ENCODE results near the gene MACROD2.
A peak's percentile ranks its signal among the peaks of the same experiment; 100 is the strongest.

MACROD2 gene

GRCh38 chr20:14611479-14611878, 616.2 kb downstream of the MACROD2 start:
- TF ChIP-seq, protein P1, sequence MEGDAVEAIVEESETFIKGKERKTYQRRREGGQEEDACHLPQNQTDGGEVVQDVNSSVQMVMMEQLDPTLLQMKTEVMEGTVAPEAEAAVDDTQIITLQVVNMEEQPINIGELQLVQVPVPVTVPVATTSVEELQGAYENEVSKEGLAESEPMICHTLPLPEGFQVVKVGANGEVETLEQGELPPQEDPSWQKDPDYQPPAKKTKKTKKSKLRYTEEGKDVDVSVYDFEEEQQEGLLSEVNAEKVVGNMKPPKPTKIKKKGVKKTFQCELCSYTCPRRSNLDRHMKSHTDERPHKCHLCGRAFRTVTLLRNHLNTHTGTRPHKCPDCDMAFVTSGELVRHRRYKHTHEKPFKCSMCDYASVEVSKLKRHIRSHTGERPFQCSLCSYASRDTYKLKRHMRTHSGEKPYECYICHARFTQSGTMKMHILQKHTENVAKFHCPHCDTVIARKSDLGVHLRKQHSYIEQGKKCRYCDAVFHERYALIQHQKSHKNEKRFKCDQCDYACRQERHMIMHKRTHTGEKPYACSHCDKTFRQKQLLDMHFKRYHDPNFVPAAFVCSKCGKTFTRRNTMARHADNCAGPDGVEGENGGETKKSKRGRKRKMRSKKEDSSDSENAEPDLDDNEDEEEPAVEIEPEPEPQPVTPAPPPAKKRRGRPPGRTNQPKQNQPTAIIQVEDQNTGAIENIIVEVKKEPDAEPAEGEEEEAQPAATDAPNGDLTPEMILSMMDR (IDR thresholded peaks at IDR 0.05; ENCODE audit: low read depth, low read length, missing control alignments), result no peak
- no peak overlapping the region for H3K4me3 ChIP-seq (ENCODE audit: low read depth, low read length)
- DNase-seq (ENCODE audit: low read depth), result no peak
- in situ Hi-C loops (cut with HindIII; ENCODE audit: low sequenced_read_pairs), result no loop called here

- no peak for DNase-seq (ENCODE audit: low read depth)
- TF ChIP-seq, protein P1 (IDR thresholded peaks at IDR 0.05; ENCODE audit: low read depth, low read length, missing control alignments), result no peak
- H3K4me3 ChIP-seq (ENCODE audit: low read depth, low read length), result no peak overlapping the region
- in situ Hi-C loops (cut with HindIII; ENCODE audit: low sequenced_read_pairs), result no loop called here
These were observed 617.1 kb downstream of the MACROD2 start for GRCh38 chr20:14612391-14612790.

DNA sequence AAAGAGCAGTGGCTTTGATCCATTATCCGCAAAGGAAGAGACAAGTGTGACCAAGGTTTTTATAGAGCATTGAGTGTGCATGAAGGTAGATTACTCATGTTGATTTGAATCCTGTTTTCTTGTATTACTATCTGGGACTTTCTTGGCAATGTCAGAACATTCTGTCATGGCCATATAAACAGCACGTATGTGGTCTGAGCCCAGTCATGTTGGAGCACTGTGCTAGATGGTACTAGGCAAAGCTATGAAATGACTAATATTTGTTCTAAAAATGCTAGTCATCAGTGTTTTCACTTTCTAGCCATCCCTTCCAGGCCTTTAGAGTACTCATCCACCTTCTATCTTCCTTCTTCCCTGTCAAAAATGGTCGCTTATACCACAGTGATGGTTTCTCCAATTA, 620.7 kb downstream of the MACROD2 start:
- in situ Hi-C loops (cut with HindIII; ENCODE audit: low sequenced_read_pairs), result no loop called here
- no peak overlapping the region for H3K4me3 ChIP-seq (ENCODE audit: low read depth, low read length)
- DNase-seq (ENCODE audit: low read depth), result no peak
- TF ChIP-seq, protein P1 (IDR thresholded peaks at IDR 0.05; ENCODE audit: low read depth, low read length, missing control alignments), result no peak

- no peak for DNase-seq (ENCODE audit: low read depth)
- no peak overlapping the region for H3K4me3 ChIP-seq (ENCODE audit: low read depth, low read length)
- TF ChIP-seq, protein P1 (IDR thresholded peaks at IDR 0.05; ENCODE audit: low read depth, low read length, missing control alignments), result no peak
- in situ Hi-C loops (cut with HindIII; ENCODE audit: low sequenced_read_pairs), result no loop called here
These were observed 621.8 kb downstream of the MACROD2 start for GRCh38 chr20:14617123-14617522.

- TF ChIP-seq, protein P1 (IDR thresholded peaks at IDR 0.05; ENCODE audit: low read depth, low read length, missing control alignments), result no peak
- H3K4me3 ChIP-seq (ENCODE audit: low read depth, low read length), result no peak overlapping the region
- DNase-seq (ENCODE audit: low read depth), result no peak
- in situ Hi-C loops (cut with HindIII; ENCODE audit: low sequenced_read_pairs), result no loop called here
These were observed 624.1 kb downstream of the MACROD2 start for GRCh38 chr20:14619411-14619810.

- in situ Hi-C loops (cut with HindIII; ENCODE audit: low sequenced_read_pairs), result no loop called here
- TF ChIP-seq, protein P1 (IDR thresholded peaks at IDR 0.05; ENCODE audit: low read depth, low read length, missing control alignments), result no peak
- H3K4me3 ChIP-seq (ENCODE audit: low read depth, low read length), result no peak overlapping the region
- DNase-seq (ENCODE audit: low read depth), result peak; percentile 0
These were observed 627.5 kb downstream of the MACROD2 start for GRCh38 chr20:14622796-14623195.

- in situ Hi-C loops (cut with HindIII; ENCODE audit: low sequenced_read_pairs), result no loop called here
- H3K4me3 ChIP-seq (ENCODE audit: low read depth, low read length), result no peak overlapping the region
- TF ChIP-seq, protein P1 (IDR thresholded peaks at IDR 0.05; ENCODE audit: low read depth, low read length, missing control alignments), result no peak
- DNase-seq (ENCODE audit: low read depth), result no peak
These were observed 635.7 kb downstream of the MACROD2 start for GRCh38 chr20:14631011-14631410.

Measured in astrocyte of the cerebellum (primary cell).